Stimulated activated CD4-positive, alpha-beta T cell treated with anti-CD3 and anti-CD28 coated beads, Interleukin-4, amount 100 ng/mL, for 48 hours (primary cell): ENCODE data around the gene FRYL.
"Not testable (repeated sequence)": the region's sequence is repeated elsewhere in the genome, so short reads cannot be mapped to it uniquely, and the experiment has no call there.

Experiments
- DNase-seq, 2 donors: peaks; one replicate each; pipeline ENCODE4 v3.0.0-alpha.2; 2020; ENCODE audit warnings: low read depth in 2 of 2

FRYL gene

DNA sequence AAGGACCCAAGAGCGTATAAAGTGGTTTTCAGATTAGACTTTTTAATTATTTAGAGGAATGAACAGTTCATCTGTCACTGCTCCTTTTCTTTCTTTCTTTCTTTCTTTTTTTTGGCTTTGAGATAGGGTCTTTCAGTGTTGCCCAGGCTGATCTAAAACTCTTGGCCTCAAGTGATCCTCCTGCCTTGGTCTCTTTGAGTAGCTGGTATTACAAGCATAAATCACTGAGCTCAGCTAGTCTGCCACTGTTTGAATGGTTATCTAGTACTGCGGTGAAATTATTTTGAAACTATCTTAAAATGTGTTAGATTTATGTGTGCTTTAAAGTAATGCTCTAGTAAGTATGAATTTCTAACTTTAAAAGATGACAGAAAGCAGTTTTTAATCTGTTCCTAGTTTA is 6.5 kb upstream of the FRYL start:
- no peak for DNase-seq

DNA sequence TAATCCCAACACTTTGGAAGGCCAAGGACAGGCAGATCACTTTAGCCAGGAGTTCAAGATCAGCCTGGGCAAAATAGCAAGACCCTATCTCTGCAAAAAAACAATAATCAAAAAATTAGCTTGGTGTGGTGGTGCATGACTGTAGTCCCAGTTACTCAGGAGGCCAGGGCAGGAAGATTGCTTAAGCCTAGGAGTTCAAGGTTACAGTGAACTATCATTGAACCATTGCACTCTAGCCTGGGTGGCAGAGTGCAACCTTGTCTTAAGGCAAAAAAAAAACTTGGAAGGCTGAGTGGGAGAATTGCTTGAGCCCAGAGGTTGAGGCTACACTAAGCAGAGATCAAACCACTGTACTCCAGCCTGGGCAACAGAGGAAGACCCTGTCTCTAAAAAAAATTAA is 5.2 kb upstream of the FRYL start:
- no peak for DNase-seq

DNA sequence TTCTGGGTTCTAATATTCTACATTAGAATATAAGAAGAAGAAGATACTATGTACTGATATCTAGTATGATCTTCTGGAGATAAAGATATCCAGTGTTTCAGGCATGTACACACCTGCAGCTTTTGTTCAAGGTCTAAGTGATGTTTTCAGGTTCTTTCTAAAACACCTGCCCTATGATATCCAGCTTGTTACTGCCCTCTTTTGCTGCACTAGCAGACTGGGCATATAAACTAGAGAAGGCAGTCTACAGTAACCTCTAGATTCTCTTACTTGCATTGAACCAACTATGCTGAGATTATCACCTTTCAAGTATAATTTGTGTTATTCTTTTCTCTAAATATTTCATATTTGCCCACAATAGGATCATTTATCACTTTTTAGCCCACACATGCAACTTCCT is 1.9 kb upstream of the FRYL start:
- DNase-seq = no peak

DNA sequence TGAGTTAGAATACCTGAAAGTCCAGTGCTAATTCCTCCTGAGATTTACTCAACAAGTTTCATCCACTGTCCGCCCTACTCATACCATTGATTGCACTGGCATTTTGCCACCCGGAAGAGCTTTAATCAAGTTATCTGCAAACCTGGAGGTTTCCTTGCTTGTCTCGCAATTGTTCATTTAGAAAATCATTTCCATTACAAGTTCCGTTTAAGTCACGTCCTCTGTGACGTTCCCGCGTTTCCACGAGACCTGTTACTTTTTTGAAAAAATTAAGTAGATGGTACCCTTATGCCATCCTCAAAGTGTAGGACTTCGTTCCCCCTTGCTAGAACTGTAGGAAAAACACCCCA is 761 bp upstream of the FRYL start:
- DNase-seq = peak in 1 of 2 donors; percentile 15

DNA sequence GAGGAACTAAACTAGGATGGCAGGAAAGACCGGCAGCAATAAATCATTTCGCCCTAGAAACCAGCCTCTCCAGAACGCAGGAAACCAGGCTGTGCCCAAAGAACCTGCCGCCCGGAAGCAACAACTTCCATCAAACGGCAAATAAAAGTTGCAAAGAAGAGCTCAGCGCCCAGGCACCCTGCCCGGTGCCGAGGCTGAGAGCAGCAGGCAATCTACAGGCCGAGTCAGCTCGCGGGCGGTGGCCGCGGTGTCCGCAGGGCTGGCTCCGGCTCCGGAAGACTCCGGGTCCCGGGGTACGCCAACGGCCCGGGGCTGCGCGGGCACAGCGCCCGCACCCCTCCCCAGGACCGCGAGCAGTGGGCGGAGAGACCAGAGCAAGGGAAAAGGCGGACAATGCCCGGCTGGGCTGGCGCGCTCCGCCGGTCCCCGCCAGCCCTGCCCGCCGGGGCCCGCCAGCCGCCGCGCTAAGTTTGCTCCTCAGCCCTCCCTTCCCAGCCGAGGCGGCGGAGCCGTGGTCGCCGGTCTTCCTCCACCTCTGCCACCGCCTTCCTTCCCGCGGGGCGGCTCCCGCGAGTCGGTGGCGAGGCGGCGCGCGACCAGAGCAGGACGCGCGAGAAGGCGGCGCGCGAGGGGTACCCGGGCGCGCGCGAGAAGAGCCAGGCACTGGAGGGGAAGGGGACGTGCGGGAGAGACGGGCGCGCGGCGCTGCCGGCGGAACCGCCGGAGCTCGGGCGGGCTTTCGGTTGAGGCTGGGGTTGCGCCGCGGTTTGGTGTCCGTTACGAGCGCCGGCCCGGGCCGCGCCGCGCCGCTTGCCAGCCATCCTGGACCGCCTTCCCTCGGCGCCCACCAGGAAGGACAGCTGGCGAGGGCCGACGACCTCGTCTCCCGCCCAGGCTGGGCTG is 733 bp downstream of the FRYL start:
- DNase-seq = peak; percentile 48 to 58

DNA sequence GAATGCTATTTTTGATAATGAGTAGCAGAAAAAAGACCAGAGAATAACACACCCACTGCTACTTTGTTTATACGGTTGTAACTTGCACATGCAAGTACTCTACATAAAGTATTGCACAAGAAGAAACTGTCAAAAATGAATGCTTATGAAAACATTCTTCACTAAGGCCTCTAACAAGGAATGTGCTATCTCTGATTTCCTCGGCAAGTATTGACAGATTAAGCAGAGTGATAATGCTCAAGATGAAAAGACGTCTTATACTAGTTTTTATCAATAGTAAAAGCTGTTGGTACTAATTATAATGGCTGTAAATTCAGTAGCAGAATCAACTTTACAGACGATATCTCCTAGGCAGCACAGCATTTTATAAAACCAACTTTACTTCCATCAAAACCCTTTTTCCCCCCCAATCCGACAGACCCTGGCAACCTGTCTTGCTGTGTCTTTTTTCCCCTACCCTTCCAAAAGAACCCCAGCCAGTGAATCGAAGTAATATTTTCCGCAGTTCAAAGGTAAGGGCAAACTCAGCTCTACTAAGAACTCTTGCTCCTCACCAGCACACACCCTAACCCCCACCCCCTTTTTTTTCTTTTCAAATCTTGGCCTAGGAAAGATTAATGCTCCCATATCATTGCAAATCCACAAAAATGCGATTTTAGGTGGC is 1.5 kb downstream of the FRYL start:
- DNase-seq = no peak

DNA sequence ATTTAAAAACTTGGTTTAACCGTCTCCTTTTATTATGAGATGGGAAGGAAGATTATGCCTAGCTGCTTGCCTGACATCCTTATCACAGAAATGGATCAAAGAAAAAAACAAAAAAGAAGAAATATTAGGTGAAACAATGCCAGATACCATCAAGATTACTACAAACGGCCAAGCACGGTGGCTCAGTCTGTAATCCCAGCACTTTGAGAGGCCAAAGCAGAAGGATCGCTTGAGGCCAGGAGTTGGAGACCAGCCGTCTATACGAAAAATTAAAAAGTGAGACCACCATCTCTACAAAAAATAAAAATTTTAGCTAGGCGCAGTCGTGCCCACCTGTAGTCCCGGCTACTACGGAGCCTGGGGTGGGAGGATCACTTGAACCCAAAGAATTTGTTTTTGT is 2.3 kb downstream of the FRYL start:
- DNase-seq = no peak

DNA sequence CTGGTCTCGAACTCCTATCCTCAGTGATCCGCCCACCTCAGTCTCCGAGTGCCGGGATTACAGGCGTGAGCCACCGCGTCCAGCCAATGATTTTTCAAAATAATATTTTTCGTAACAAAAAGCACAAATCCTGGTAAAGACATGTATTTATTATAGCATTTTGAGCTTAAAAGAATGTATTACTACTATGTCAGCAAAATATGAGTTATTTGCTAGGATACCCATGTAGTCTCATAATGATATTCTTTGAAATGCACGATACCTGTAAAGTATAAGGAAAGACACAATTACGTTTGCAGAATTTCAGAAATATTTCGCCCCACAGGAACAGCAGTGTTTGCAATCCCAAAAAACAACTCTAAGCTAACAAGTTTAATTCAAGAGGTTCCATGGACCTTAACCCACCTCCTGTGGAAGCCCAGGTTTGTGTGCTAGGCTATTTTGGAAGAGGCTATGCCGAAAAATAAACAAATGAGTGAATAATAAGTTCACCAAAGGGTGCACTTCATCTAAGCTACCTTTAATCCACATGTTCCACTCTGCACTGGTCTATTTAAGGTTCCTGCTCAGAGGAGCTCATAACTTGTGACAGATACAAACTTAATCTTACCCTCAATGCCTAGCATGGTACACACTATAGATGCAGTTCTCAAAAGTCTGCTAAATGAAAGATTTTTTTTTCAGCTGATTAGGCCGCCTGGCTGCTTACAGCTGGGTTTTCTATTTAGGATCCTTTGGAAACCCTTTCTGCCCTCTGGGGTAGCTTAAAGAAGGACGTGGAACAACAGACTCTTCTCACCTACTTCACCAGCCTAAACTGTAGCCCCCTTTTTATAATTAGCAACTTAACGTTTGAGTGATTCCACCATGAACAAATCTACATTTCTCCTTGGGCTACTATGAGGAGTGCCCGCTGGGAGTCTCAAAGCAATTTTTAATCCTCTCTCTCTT is 5.0 kb downstream of the FRYL start:
- DNase-seq = no peak

DNA sequence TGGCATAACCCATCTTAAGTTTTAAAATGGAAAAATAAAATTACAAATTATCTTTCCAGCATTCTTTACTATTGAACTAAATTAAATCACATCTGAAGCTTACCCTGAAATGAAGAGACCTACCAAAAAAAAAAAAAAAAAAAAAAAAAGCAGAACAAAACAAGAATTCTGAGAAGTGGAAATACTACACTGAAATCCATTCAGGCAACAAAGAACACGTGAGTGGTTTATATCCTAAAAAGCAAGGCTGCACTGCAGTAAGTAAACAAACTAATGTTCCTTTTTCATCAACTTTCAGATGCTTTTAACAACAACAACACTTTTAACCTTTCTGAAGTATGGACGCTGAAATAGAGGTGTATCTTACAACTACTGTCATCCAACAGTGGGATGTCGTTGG is 7.5 kb downstream of the FRYL start:
- no peak for DNase-seq

DNA sequence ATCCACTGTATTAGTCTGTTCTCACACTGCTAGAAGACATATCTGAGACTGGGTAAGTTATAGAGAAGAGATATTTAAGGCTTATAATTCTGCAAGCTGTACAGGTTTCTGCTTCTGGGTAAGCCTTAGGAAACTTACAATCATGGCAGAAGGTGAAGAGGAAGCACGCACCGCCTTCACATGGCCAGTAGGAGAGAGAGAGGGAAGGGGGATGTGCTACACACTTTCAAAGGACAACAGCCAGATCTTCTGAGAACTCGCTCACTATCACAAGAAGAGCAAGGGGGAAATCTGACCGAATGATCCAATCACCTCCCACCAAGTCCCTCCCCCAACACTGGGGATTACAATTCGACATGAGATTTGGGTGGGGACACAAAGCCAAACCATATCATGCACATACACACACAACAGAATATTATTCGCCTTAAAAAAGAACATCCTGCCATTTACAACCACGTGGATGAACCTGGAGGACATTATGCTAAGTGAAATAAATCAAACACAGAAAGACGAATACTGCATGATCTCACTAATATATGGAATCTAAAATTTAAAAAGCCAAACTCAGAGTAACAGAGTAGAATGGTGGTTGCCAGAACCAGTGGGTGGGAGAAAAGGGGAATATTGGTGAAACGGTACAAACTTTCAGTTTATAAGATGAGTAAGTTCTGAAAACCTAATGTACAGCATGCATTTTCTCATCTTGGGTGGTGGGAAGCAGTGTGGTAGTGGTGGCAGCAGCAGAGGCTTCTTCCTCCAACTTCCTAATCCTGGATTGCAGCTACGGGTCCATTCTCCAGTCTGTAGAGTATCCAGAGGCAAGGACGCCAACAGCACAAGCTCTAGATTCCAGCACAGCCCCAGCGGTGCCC is 12.8 kb downstream of the FRYL start:
- no peak for DNase-seq

DNA sequence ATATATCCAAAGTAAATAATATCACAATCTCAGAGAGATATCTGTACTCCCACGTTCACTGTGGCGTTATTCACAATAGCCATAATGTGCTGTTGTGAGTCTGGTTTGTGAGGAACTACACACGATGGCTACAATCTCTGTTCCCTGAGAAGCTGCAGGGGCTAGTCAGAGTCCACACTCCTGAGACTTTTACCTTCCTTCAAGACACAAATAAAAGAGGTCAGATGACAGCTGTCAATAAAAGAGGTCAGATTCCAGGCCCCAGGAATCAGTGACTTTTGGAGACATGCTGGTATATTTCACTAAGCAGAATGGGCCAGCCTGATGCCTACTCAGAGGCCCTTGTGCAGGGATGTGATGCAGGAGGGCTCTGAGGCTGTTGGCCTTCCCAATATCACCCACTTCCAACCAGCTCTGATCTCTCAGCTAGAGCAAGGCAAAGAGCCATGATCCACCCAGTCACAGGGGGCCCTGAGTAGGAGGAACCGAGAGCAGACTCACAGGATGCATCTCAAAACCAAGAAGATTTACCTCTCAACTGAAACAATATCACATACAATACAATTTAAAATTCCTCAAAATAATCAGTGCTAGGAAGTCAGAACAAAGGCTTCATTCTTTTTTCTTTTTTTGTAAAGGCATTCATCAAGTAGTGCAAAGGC is 13.8 kb downstream of the FRYL start:
- no peak for DNase-seq

DNA sequence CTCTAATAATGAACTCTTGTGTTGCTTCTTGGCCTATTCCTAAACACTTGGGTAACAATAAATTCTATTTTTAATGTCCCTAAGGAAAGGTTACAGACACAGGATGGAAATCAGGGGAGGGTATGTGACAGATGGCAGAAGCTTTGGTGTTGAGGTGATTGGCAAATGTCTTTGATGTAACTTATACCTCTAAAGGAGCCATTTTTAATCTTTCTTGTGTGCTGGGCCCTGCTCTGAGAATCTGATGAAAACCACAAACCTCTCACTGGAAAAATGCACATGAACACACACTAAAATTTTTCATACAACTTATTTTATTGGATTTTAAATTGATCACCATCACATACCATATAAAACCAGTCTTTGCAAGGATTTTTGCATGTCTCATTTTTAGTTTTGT is 17.7 kb downstream of the FRYL start:
- DNase-seq = no peak

DNA sequence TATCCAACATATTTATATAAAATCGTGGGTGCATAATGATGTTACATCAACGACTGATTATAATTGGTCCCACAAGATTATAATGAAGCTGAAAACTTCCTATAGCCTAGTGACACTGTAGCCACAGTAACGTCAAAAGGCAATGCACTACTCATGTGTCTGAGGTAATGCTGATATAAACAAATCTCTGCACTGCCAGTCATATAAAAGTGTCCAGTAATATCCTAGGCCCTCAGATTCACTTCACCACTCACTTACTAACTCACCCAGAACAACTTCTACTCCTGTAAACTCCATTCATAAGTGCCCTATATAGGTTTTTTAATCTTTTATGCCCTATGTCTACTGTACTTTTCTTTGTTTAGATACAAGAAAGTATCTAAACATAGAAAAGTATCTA is 18.8 kb downstream of the FRYL start:
- no peak for DNase-seq

DNA sequence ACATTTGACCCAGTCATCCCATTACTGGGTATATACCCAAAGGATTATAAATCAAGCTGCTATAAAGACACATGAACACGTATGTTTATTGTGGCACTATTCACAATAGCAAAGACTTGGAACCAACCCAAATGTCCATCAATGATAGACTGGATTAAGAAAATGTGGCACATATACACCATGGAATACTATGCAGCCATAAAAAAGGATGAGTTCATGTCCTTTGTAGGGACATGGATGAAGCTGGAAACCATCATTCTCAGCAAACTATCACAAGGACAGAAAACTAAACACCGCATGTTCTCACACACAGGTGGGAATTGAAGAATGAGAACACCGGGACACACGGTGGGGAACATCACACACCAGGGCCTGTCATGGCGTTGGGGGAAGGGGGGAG is 21.4 kb downstream of the FRYL start:
- not testable (repeated sequence) for DNase-seq

DNA sequence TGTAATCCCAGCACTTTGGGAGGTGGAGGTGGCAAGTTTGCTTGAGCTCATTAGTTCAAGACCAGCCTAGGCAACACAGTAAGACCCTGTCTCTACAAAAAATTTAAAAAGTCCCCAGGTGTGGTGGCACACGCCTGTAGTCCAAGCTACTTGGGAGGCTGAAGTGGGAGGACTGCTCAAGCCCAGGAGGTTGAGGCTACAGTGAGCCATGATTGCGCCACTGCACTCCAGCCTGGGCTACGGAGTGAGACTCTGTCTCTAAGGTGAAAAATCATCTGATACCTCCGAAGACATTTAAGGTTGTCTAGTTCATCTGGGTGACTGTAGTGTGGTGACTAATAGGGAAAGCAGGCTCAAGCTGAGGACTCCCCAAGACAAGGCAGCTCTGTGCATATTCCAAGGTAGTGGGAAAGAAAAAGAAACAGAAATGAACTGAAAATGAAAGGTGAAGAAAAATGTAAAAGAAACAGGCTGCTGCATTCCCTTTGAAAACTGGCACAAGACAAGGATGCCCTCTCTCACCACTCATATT is 23.3 kb downstream of the FRYL start:
- DNase-seq = no peak

DNA sequence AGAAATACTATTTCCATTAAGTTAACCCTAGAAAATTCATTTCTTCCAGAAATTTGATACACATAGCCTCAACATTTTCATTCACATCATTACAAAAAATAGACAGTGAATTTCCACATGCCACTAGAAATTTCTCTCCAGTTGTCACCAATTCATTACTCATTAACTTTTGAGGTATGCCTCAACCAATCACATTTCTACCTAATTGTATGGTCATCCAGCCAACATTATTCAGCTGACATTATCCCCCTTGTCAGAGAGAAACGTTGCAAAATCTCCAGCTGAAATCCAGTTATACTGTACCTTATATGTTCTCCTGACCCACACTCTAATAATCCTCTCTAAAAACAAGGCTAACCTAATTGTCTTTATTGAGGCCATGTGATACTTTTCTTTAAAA is 24.8 kb downstream of the FRYL start:
- DNase-seq = no peak

DNA sequence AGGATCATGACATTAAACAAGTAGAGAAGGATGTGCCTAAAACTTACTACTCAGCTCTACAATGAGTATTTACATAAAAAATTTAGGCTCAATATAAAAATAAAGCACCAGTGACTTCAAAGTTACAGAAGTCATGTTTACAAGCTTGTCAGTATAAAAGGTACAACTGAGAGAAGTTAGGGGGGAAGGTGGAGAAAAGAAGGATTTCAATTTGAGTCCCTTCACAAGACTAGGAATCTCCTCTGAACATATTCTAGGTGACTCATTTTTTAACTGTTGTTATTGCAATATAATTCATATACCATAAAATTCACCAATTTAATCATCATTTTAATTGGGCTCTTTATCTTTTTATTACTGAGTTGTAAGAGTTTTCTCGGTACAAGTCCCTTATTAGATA is 26.9 kb downstream of the FRYL start:
- DNase-seq = no peak

DNA sequence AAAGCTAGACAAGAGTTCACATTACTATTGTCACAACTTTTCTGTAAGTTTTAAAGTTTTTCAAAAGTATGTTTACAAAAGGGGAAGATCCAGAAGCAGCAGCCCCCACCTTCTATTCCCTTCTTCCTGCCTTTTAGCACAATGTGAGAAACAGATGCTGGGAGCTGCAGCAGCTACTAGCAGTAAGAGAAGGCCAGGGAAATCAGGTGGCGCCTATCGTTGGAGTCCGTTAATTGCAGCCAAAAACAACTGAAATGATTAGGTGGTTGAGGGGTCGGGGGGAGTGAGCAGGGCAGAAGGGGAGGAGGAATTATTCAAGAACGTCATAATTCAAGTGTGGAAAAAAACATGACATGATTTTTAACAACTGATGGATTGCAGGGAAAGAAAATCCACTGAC is 27.4 kb downstream of the FRYL start:
- no peak for DNase-seq

DNA sequence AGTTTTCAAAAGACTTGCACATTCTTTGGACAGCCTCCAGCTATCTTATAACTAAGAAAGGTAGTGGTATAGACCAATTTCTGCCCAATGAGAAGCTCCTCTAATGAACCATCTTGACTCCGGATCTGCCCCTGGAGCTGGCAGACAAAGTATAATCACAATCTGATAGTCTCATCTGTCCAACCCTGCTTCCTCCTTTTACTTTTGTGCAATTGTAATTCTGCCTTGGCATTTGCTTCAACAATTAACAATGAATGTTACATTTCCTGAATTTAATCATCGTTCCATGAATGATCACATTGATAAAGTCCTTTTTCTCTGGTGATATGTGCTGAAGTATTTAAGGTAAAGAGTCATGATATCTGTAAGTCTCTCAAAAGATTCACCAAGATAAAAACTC is 27.8 kb downstream of the FRYL start:
- no peak for DNase-seq

DNA sequence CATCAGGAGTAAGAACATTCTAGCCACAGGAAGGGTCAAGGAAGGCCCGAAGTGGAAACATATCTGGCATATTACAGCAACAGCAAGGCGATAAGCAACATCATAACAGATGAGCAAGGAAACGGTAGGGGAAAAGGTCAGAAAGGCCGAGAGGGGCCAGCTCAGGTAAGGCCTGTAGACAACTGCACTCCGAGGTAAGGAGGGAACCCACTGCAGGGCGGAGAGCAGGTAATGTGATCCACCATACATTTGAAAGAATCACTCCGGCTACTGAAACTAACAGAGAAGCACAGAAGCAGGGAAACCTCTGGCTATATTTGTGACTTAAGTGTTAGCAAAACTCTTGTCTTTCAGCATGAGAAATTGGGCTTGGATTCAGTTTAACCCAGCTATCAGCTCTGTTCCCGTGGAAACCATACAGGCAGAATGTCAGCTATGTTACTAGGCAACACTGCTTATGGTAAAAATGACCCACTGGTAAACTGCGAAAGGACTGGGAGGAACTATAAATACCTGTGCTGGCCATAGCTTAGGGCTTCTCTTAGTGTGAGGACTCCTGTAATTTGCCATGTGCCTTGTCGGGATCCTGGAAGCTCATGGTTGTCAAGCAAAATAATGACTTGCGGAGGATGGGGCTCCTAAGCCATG is 31.0 kb downstream of the FRYL start:
- DNase-seq = no peak
